ENCODE measurements around the gene AKAP10. TPM values are rescaled to one million over a fixed set of nuclear protein-coding genes. Genes with fewer than 3 reads are reported as not detected.
"Not testable (repeated sequence)": the region's sequence is repeated elsewhere in the genome, so short reads cannot be mapped to it uniquely, and the experiment has no call there.

The AKAP10 gene
- total RNA-seq, 2 donors from 2014 or later, result 11.9 to 13.2 TPM

- Histone ChIP-seq H3K27ac (no peak overlapping the region), H3K9me3 (no peaks in the 10 kb centered on the region), H3K27me3 (no peaks in the 10 kb centered on the region), H3K4me3 (no peak overlapping the region), H3K36me3 (replicated peaks in 1 of 2; ENCODE audit: insufficient read depth in 1 of 2, low read depth in 2 of 2) (no peaks in the 10 kb centered on the region), H3K4me1 (peaks cover 15% of the 10 kb centered on the region)
- WGBS, 2 donors, result 95% methylated on average over 7 of the region's 7 CpGs
- intact Hi-C loops (cut with DNase I), result no loop called here
- DNase-seq (no peak), ATAC-seq (no peak)
- TF ChIP-seq CTCF (IDR thresholded peaks at IDR 0.05) (no peak), POLR2A (IDR thresholded peaks at IDR 0.05) (no peak)
Observed at GRCh38 chr17:19955099-19955498, 22.5 kb downstream of the AKAP10 start.

GRCh38 chr17:19951411-19951810, 26.2 kb downstream of the AKAP10 start:
- H3K27me3 ChIP-seq; H3K36me3 ChIP-seq (replicated peaks in 1 of 2; ENCODE audit: insufficient read depth in 1 of 2, low read depth in 2 of 2); ATAC-seq; H3K4me3 ChIP-seq; H3K9me3 ChIP-seq; H3K27ac ChIP-seq; DNase-seq; intact Hi-C loops (cut with DNase I): not testable (repeated sequence)
- 74 to 90% methylated on average over 3 to 4 of the region's 5 CpGs for WGBS, 2 donors
- peaks cover 14% of the 10 kb centered on the region for H3K4me1 ChIP-seq

- intact Hi-C loops (cut with DNase I); H3K27ac ChIP-seq; H3K27me3 ChIP-seq; H3K36me3 ChIP-seq (replicated peaks in 1 of 2; ENCODE audit: insufficient read depth in 1 of 2, low read depth in 2 of 2); DNase-seq; ATAC-seq; H3K4me3 ChIP-seq; H3K9me3 ChIP-seq: not testable (repeated sequence)
- peaks cover 12% of the 10 kb centered on the region for H3K4me1 ChIP-seq
- 96 to 98% methylated on average over 5 to 18 of the region's 43 CpGs for WGBS, 2 donors
Observed at GRCh38 chr17:19950624-19951195, 26.9 kb downstream of the AKAP10 start.

GRCh38 chr17:19948116-19948943, 29.3 kb downstream of the AKAP10 start:
- peak in 1 of 7 experiments; percentile 9 for TF ChIP-seq CTCF (IDR thresholded peaks at IDR 0.05)
- TF ChIP-seq POLR2A (IDR thresholded peaks at IDR 0.05), result no peak
- Histone ChIP-seq H3K36me3 (replicated peaks in 1 of 2; ENCODE audit: insufficient read depth in 1 of 2, low read depth in 2 of 2) (peaks cover 0 to 4% of the 10 kb centered on the region in 2 donors), H3K4me3 (no peak overlapping the region), H3K27me3 (no peaks in the 10 kb centered on the region), H3K27ac (no peak overlapping the region), H3K9me3 (no peaks in the 10 kb centered on the region), H3K4me1 (peaks cover 9% of the 10 kb centered on the region)
- intact Hi-C loops (cut with DNase I), result no loop called here
- WGBS, 2 donors, result 49 to 50% methylated on average over 10 of the region's 10 CpGs
- DNase-seq, result no peak
- no peak for ATAC-seq

- Histone ChIP-seq H3K36me3 (replicated peaks in 1 of 2; ENCODE audit: insufficient read depth in 1 of 2, low read depth in 2 of 2) (peaks cover 0 to 4% of the 10 kb centered on the region in 2 donors), H3K9me3 (no peaks in the 10 kb centered on the region), H3K27me3 (no peaks in the 10 kb centered on the region), H3K27ac (no peak overlapping the region), H3K4me3 (no peak overlapping the region), H3K4me1 (peaks cover 5% of the 10 kb centered on the region)
- intact Hi-C loops (cut with DNase I), result no loop called here
- no peak for TF ChIP-seq POLR2A (IDR thresholded peaks at IDR 0.05)
- no peak for TF ChIP-seq CTCF (IDR thresholded peaks at IDR 0.05)
- 96 to 98% methylated on average over 14 to 20 of the region's 20 CpGs for WGBS, 2 donors
- DNase-seq (no peak), ATAC-seq (no peak)
Observed at GRCh38 chr17:19946921-19947320, 30.7 kb downstream of the AKAP10 start.
